ENCODE data around the gene KIAA1614.

The KIAA1614 gene

DNA sequence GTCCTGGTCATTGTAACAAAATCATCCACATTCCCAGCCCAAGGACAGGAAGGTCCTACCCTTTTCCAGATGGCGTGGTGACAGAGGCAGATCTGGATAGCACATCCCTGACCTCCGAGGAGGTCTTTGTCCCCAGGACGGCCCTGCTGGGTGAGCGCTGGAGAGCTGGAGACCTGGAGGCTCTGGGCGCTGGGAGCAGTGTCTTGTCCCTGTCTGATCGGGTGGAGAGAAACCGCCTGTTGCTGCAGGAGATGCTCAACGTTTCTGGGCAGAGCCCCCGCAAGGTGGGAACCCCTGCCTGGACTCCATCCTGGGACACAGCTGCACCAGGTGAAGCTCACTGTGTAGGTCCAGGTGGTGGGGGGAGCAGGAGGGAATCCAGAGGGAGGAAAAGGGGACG is 4.1 kb downstream of the KIAA1614 start:
- H3K36me3 ChIP-seq: no peaks in the 10 kb centered on the region
- H3K27me3 ChIP-seq: peaks cover 54% of the 10 kb centered on the region
- no peaks in the 10 kb centered on the region for H3K9me3 ChIP-seq
- TF ChIP-seq, protein P1, sequence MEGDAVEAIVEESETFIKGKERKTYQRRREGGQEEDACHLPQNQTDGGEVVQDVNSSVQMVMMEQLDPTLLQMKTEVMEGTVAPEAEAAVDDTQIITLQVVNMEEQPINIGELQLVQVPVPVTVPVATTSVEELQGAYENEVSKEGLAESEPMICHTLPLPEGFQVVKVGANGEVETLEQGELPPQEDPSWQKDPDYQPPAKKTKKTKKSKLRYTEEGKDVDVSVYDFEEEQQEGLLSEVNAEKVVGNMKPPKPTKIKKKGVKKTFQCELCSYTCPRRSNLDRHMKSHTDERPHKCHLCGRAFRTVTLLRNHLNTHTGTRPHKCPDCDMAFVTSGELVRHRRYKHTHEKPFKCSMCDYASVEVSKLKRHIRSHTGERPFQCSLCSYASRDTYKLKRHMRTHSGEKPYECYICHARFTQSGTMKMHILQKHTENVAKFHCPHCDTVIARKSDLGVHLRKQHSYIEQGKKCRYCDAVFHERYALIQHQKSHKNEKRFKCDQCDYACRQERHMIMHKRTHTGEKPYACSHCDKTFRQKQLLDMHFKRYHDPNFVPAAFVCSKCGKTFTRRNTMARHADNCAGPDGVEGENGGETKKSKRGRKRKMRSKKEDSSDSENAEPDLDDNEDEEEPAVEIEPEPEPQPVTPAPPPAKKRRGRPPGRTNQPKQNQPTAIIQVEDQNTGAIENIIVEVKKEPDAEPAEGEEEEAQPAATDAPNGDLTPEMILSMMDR (IDR thresholded peaks at IDR 0.05): no peak
- peaks cover 7 to 16% of the 10 kb centered on the region in 2 experiments for H3K4me1 ChIP-seq (ENCODE audit: control insufficient read depth in 1 of 2, insufficient read depth in 1 of 2, low read depth in 1 of 2, low read length in 1 of 2)
- no peak overlapping the region for H3K4me3 ChIP-seq (ENCODE audit: low read depth in 1 of 2, low read length in 1 of 2)
- no peak overlapping the region for H3K27ac ChIP-seq

DNA sequence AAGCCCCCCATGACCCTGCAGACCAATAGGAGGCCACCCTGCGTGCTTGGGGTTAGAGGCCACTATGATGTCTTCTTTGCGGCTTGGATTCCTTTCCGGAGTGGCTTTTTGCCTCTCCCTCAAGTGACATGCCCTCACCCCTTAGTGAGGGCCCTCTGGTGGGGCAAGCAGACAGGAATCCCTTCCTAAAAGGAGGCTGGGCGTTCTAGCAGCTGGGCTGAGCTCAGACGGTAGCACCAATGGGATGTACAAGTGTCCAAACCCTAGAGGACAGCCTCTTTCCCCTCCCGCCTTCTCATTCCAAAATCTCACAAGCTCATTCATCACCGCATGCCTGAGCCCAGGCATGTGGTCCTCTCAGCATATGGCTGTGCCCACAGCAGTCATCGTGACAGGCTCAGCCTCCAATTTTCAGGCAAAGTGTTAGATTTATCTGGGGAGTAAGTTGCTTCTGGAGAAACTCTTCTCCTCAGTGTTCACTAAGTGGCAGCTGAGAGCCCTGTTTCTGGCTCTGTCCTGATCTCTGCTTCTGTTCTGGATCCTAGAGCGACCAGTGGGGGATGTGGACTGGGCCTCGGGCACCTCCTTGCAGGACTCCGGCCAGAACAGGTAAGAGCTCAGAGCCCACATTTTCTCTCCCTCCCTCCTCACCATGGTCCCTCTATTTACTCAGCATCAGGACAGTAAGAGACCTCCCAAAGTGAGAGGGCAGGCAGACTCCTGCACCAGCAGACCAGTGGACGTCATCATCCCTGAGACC is 4.8 kb downstream of the KIAA1614 start:
- Histone ChIP-seq H3K27me3 (peaks cover 47% of the 10 kb centered on the region), H3K9me3 (no peaks in the 10 kb centered on the region), H3K4me1 (ENCODE audit: control insufficient read depth in 1 of 2, insufficient read depth in 1 of 2, low read depth in 1 of 2, low read length in 1 of 2) (peaks cover 0 to 9% of the 10 kb centered on the region in 2 experiments), H3K36me3 (no peaks in the 10 kb centered on the region), H3K27ac (no peak overlapping the region), H3K4me3 (ENCODE audit: low read depth in 1 of 2, low read length in 1 of 2) (no peak overlapping the region)
- TF ChIP-seq, protein P1 (IDR thresholded peaks at IDR 0.05): no peak

DNA sequence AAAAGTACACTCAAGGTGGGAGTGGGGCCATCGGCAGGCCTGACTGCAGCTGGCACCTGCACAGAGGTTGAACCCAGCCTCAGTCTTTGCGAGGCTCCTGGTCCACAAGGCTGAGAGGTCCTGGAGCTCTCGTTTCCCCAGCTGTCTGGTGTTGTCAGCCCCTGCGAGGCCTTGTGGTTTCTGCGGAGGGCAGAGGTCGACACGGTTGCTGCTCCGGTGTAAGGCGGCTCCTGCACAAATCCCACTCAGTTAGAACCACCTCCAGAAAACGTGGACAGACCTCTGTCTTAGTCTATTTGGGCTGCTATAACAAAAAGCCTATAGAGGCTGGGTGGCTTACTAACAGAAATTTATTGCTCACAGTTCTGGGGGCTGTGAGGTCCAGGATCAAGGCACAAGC is 5.8 kb downstream of the KIAA1614 start:
- Histone ChIP-seq H3K9me3 (no peaks in the 10 kb centered on the region), H3K36me3 (no peaks in the 10 kb centered on the region), H3K4me1 (ENCODE audit: control insufficient read depth in 1 of 2, insufficient read depth in 1 of 2, low read depth in 1 of 2, low read length in 1 of 2) (no peaks in the 10 kb centered on the region), H3K4me3 (ENCODE audit: low read depth in 1 of 2, low read length in 1 of 2) (no peak overlapping the region), H3K27ac (no peak overlapping the region), H3K27me3 (peaks cover 37% of the 10 kb centered on the region)
- TF ChIP-seq, protein P1 (IDR thresholded peaks at IDR 0.05): no peak

DNA sequence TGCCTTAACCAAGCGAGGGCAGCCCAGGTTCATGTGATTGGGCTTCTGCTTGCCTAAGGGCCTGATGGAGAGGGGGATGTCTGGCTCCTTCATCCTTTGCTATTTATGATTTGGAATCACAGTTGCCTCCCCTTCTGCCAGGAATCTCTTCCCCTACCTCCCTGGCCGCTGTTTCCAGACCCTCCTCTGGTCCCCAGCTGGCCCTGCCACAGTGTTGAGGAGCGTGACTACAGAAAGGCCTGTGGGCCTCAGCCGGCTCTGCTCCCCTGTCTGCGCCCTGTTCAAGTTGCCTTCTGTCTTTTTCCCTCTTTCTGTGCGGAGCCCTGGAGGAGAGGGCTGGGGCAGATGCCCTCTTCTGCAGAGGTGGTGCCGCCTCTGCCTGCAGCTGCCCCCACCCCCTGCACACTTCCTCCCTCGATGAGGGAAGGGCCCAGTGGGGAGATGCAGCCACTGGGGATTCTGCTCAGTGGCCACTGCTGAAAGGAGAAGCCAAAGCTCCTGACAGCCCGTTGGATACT is 6.5 kb downstream of the KIAA1614 start:
- Histone ChIP-seq H3K27ac (no peak overlapping the region), H3K4me3 (ENCODE audit: low read depth in 1 of 2, low read length in 1 of 2) (no peak overlapping the region), H3K27me3 (peaks cover 36% of the 10 kb centered on the region), H3K36me3 (no peaks in the 10 kb centered on the region), H3K4me1 (ENCODE audit: control insufficient read depth in 1 of 2, insufficient read depth in 1 of 2, low read depth in 1 of 2, low read length in 1 of 2) (no peaks in the 10 kb centered on the region), H3K9me3 (no peaks in the 10 kb centered on the region)
- TF ChIP-seq, protein P1 (IDR thresholded peaks at IDR 0.05): no peak

DNA sequence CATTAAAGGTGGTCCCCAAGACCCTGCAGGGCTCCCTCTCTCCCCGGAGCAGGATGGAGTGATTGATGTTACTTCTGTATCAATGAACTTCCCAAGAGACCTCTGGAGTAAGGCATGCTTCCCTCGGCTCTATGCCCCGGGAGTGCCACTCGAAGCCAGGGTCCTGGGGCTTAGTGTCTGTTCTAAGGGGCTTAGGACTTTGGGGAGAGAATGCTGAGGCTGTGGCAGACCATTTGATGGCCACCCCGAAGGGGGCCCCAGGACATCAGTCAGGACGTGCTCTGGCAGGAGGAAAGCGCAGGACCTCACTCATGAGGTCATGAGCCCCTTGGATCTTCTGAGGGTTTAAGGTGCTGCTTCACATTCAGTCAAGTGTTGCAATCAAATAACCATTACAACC is 7.5 kb downstream of the KIAA1614 start:
- Histone ChIP-seq H3K9me3 (no peaks in the 10 kb centered on the region), H3K27ac (no peak overlapping the region), H3K36me3 (no peaks in the 10 kb centered on the region), H3K4me1 (ENCODE audit: control insufficient read depth in 1 of 2, insufficient read depth in 1 of 2, low read depth in 1 of 2, low read length in 1 of 2) (no peaks in the 10 kb centered on the region), H3K27me3 (peaks cover 30% of the 10 kb centered on the region), H3K4me3 (ENCODE audit: low read depth in 1 of 2, low read length in 1 of 2) (no peak overlapping the region)
- TF ChIP-seq, protein P1 (IDR thresholded peaks at IDR 0.05): no peak

Data from neutrophil (primary cell).